ENCODE measurements around the gene PALD1. TPM values are rescaled to one million over a fixed set of nuclear protein-coding genes. Genes with fewer than 3 reads are reported as not detected.

Gene PALD1
- total RNA-seq, 2 donors from 2014 or later, result 1.1 to 1.3 TPM

- Mint-ChIP-seq H3K4me1 (ENCODE audit: low read depth) (peaks cover 6% of the 10 kb centered on the region), H3K4me3 (no peak overlapping the region), H3K36me3 (ENCODE audit: insufficient read depth in 2 of 2) (no peaks in the 10 kb centered on the region), H3K9me3 (no peaks in the 10 kb centered on the region), H3K27ac (no peak overlapping the region), H3K27me3 (ENCODE audit: low read depth) (no peaks in the 10 kb centered on the region)
- DNase-seq (no peak), ATAC-seq (replicated peaks in 1 of 2) (no peak)
Observed at GRCh38 chr10:70565556-70566514, 87.3 kb downstream of the PALD1 start.

- no peaks in the 10 kb centered on the region for H3K27me3 Mint-ChIP-seq (ENCODE audit: low read depth)
- H3K36me3 Mint-ChIP-seq (ENCODE audit: insufficient read depth in 2 of 2), result no peaks in the 10 kb centered on the region
- DNase-seq (no peak), ATAC-seq (replicated peaks in 1 of 2) (no peak)
- H3K9me3 Mint-ChIP-seq, result no peaks in the 10 kb centered on the region
- no peak overlapping the region for H3K4me3 Mint-ChIP-seq
- H3K4me1 Mint-ChIP-seq (ENCODE audit: low read depth), result peaks cover 6% of the 10 kb centered on the region
- no peak overlapping the region for H3K27ac Mint-ChIP-seq
Observed at GRCh38 chr10:70566515-70567290, 88.1 kb downstream of the PALD1 start.

GRCh38 chr10:70567603-70568002, 89.0 kb downstream of the PALD1 start:
- peaks cover 10% of the 10 kb centered on the region for H3K4me1 Mint-ChIP-seq (ENCODE audit: low read depth)
- H3K9me3 Mint-ChIP-seq, result no peaks in the 10 kb centered on the region
- no peak overlapping the region for H3K27ac Mint-ChIP-seq
- H3K4me3 Mint-ChIP-seq, result no peak overlapping the region
- DNase-seq (no peak), ATAC-seq (replicated peaks in 1 of 2) (no peak)
- H3K27me3 Mint-ChIP-seq (ENCODE audit: low read depth), result no peaks in the 10 kb centered on the region
- no peaks in the 10 kb centered on the region for H3K36me3 Mint-ChIP-seq (ENCODE audit: insufficient read depth in 2 of 2)

- no peaks in the 10 kb centered on the region for H3K27me3 Mint-ChIP-seq (ENCODE audit: low read depth)
- H3K4me1 Mint-ChIP-seq (ENCODE audit: low read depth), result peaks cover 9% of the 10 kb centered on the region
- no peak for ATAC-seq (replicated peaks in 1 of 2)
- H3K4me3 Mint-ChIP-seq, result no peak overlapping the region
- DNase-seq, result no peak
- H3K9me3 Mint-ChIP-seq, result no peaks in the 10 kb centered on the region
- no peak overlapping the region for H3K27ac Mint-ChIP-seq
- H3K36me3 Mint-ChIP-seq (ENCODE audit: insufficient read depth in 2 of 2), result no peaks in the 10 kb centered on the region
Observed at GRCh38 chr10:70568113-70568512, 89.5 kb downstream of the PALD1 start.

- no peaks in the 10 kb centered on the region for H3K27me3 Mint-ChIP-seq (ENCODE audit: low read depth)
Observed at GRCh38 chr10:70568781-70569495, 90.4 kb downstream of the PALD1 start.

GRCh38 chr10:70571236-70571635, 92.7 kb downstream of the PALD1 start:
- H3K27me3 Mint-ChIP-seq (ENCODE audit: low read depth), result no peaks in the 10 kb centered on the region
- H3K9me3 Mint-ChIP-seq, result no peaks in the 10 kb centered on the region
- ATAC-seq (replicated peaks in 1 of 2) (no peak), DNase-seq (no peak)
- no peaks in the 10 kb centered on the region for H3K36me3 Mint-ChIP-seq (ENCODE audit: insufficient read depth in 2 of 2)
- H3K27ac Mint-ChIP-seq, result no peak overlapping the region
- H3K4me3 Mint-ChIP-seq, result no peak overlapping the region
- peaks cover 12% of the 10 kb centered on the region for H3K4me1 Mint-ChIP-seq (ENCODE audit: low read depth)

More at GRCh38 chr10:70568781-70569495, 90.4 kb downstream of the PALD1 start:
- ATAC-seq (replicated peaks in 1 of 2), result no peak
- Mint-ChIP-seq H3K4me3 (no peak overlapping the region), H3K4me1 (ENCODE audit: low read depth) (peaks cover 4% of the 10 kb centered on the region), H3K27ac (no peak overlapping the region), H3K9me3 (no peaks in the 10 kb centered on the region), H3K36me3 (ENCODE audit: insufficient read depth in 2 of 2) (no peaks in the 10 kb centered on the region)
- no peak for DNase-seq

GRCh38 chr10:70571636-70572439, 93.3 kb downstream of the PALD1 start:
- Mint-ChIP-seq H3K9me3 (no peaks in the 10 kb centered on the region), H3K4me3 (no peak overlapping the region), H3K27ac (no peak overlapping the region), H3K4me1 (ENCODE audit: low read depth) (peaks cover 18% of the 10 kb centered on the region), H3K27me3 (ENCODE audit: low read depth) (no peaks in the 10 kb centered on the region), H3K36me3 (ENCODE audit: insufficient read depth in 2 of 2) (no peaks in the 10 kb centered on the region)
- DNase-seq, result no peak
- no peak for ATAC-seq (replicated peaks in 1 of 2)

- DNase-seq (no peak), ATAC-seq (replicated peaks in 1 of 2) (no peak)
- no peak overlapping the region for H3K4me3 Mint-ChIP-seq
- no peak overlapping the region for H3K27ac Mint-ChIP-seq
- H3K9me3 Mint-ChIP-seq, result no peaks in the 10 kb centered on the region
- no peaks in the 10 kb centered on the region for H3K27me3 Mint-ChIP-seq (ENCODE audit: low read depth)
- H3K36me3 Mint-ChIP-seq (ENCODE audit: insufficient read depth in 2 of 2), result no peaks in the 10 kb centered on the region
- peaks cover 38% of the 10 kb centered on the region for H3K4me1 Mint-ChIP-seq (ENCODE audit: low read depth)
Observed at GRCh38 chr10:70573599-70574506, 95.3 kb downstream of the PALD1 start.

GRCh38 chr10:70575486-70575873, 96.9 kb downstream of the PALD1 start:
- Mint-ChIP-seq H3K27me3 (ENCODE audit: low read depth) (no peaks in the 10 kb centered on the region), H3K27ac (no peak overlapping the region), H3K36me3 (ENCODE audit: insufficient read depth in 2 of 2) (peaks cover 0 to 2% of the 10 kb centered on the region in 2 donors), H3K4me1 (ENCODE audit: low read depth) (peaks cover 54% of the 10 kb centered on the region), H3K4me3 (peak overlapping the region in 1 of 2 donors; percentile 8), H3K9me3 (peaks cover 2% of the 10 kb centered on the region in 2 donors)
- ATAC-seq (replicated peaks in 1 of 2) (no peak), DNase-seq (no peak)

- Mint-ChIP-seq H3K27me3 (ENCODE audit: low read depth) (no peaks in the 10 kb centered on the region), H3K36me3 (ENCODE audit: insufficient read depth in 2 of 2) (peaks cover 0 to 2% of the 10 kb centered on the region in 2 donors), H3K4me1 (ENCODE audit: low read depth) (peaks cover 54% of the 10 kb centered on the region), H3K9me3 (peaks cover 2% of the 10 kb centered on the region in 2 donors), H3K4me3 (peak overlapping the region; percentile 11 to 88), H3K27ac (peak overlapping the region; percentile 62)
- peak; percentile 26 to 47 for DNase-seq
- ATAC-seq (replicated peaks in 1 of 2), result peak in 1 of 2 donors; percentile 12
Observed at GRCh38 chr10:70575874-70576802, 97.6 kb downstream of the PALD1 start.

All from activated T-cell treated with anti-CD3 and anti-CD28 coated beads, Interleukin-2, amount 50 U/mL, for 72 hours (primary cell).